Measurements from ENCODE around the gene KLK1. TPM values are rescaled to one million over a fixed set of nuclear protein-coding genes. Genes with fewer than 3 reads are reported as not detected.
A peak's percentile ranks its signal among the peaks of the same experiment; 100 is the strongest.

Gene KLK1
- total and polyA plus RNA-seq, 3 donors from 2014 or later, result 0.43 to 2.7 (median 1.2) TPM

GRCh38 chr19:50819636-50820035 is 4.0 kb downstream of the KLK1 start:
- Histone ChIP-seq H3K4me3 (no peak overlapping the region), H3K4me1 (no peaks in the 10 kb centered on the region), H3K27ac (no peak overlapping the region), H3K27me3 (no peaks in the 10 kb centered on the region), H3K9me3 (no peaks in the 10 kb centered on the region), H3K36me3 (ENCODE audit: low read depth, missing control alignments) (no peaks in the 10 kb centered on the region)
- intact Hi-C loops (cut with DNase I; ENCODE audit: low total_unique reads), result no loop called here
- 37 to 48% methylated on average over 8 of the region's 8 CpGs for WGBS, 2 donors
- no peak for DNase-seq
- no peak for TF ChIP-seq CTCF (IDR thresholded peaks at IDR 0.05)
- TF ChIP-seq POLR2A (IDR thresholded peaks at IDR 0.05), result no peak

- no peak overlapping the region for H3K4me3 ChIP-seq
- 76 to 82% methylated on average over 11 to 12 of the region's 12 CpGs for WGBS, 2 donors
- H3K27ac ChIP-seq, result no peak overlapping the region
- no peaks in the 10 kb centered on the region for H3K4me1 ChIP-seq
- no peaks in the 10 kb centered on the region for H3K9me3 ChIP-seq
- intact Hi-C loops (cut with DNase I; ENCODE audit: low total_unique reads), result no loop called here
- no peak for DNase-seq
- no peaks in the 10 kb centered on the region for H3K27me3 ChIP-seq
- TF ChIP-seq POLR2A (IDR thresholded peaks at IDR 0.05), result no peak
- no peak for TF ChIP-seq CTCF (IDR thresholded peaks at IDR 0.05)
- H3K36me3 ChIP-seq (ENCODE audit: low read depth, missing control alignments), result no peaks in the 10 kb centered on the region
These were observed 4.6 kb downstream of the KLK1 start for GRCh38 chr19:50818859-50819472.

DNA sequence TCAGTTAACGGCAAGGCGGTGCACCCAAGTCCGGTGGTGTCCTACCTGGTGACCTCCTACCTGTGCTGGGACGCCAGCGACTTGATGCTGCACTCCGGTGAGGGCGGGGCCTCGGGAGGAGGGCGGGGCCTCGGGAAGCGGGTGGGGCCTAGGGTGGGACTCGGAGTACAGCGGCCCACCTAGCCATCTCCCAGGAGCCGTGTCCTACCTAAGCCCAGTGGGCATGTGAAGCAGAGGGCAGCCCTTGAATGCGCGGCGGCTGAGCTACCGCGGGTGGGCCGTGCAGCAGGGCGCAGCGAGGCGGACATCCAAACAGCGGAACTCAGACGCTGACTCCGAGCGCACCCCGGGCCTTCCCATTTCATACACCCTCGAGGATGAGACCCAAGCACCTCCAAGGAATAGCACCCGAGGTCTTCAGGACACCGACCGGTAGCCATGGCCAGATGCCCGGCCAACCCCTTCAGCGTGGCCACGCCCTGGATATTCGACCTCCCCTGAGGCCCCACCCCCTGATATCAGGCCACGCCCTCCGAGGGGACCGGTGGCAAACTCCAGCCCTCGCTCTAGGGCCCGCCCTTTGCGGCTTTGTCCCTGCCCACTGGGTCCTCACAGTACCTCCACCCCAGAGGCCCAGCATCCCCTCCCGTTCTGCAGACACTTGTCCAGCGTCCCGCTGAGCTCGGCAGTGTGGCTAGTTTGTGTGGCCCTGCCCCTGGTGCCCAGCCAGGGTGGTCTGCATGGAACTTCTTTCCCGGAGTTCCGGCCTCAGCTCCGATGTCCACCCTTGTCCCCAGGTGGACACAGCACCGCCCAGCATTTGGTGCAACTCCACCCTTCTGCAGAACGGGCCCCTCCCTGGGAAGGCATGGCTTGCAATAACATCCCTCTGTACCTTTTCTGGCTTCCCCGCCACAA is 5.4 kb downstream of the KLK1 start:
- Histone ChIP-seq H3K9me3 (no peaks in the 10 kb centered on the region), H3K27ac (no peak overlapping the region), H3K27me3 (no peaks in the 10 kb centered on the region), H3K4me1 (no peaks in the 10 kb centered on the region), H3K36me3 (ENCODE audit: low read depth, missing control alignments) (no peaks in the 10 kb centered on the region), H3K4me3 (peak overlapping the region in 1 of 2 donors; percentile 51)
- peak; percentile 55 for DNase-seq
- intact Hi-C loops (cut with DNase I; ENCODE audit: low total_unique reads), result no loop called here
- TF ChIP-seq POLR2A (IDR thresholded peaks at IDR 0.05) (no peak), CTCF (IDR thresholded peaks at IDR 0.05) (no peak)
- 7 to 8% methylated on average over 27 to 49 of the region's 52 CpGs for WGBS, 2 donors

DNA sequence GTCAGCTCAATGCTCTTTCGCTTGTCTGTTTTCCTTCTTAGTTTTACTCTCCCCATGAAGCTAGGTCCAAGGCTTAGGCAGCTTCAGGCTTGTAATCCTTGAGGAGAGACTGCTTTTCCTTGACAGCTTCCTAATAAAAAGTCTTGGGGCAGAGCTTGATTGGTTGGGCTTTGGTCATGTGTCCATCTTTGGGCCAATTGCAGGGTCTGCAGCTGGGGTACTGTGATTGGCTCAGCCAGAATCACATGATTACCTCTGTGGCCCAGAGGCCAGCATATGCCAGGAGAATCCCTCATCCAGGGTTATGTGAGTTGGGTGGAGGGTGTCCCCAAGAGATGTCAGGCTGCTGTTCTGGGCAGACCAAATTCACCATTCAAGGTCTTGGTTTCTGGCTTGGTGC is 8.1 kb downstream of the KLK1 start:
- intact Hi-C loops (cut with DNase I; ENCODE audit: low total_unique reads), result no loop called here
- Histone ChIP-seq H3K27me3 (no peaks in the 10 kb centered on the region), H3K27ac (no peak overlapping the region), H3K9me3 (no peaks in the 10 kb centered on the region), H3K4me3 (no peak overlapping the region), H3K36me3 (ENCODE audit: low read depth, missing control alignments) (no peaks in the 10 kb centered on the region), H3K4me1 (no peaks in the 10 kb centered on the region)
- 80 to 100% methylated on average over 1 of the region's 1 CpG for WGBS, 2 donors
- peak; percentile 41 for DNase-seq
- TF ChIP-seq POLR2A (IDR thresholded peaks at IDR 0.05), result no peak
- no peak for TF ChIP-seq CTCF (IDR thresholded peaks at IDR 0.05)
